Urinary bladder (tissue), 4 donors: Measurements from ENCODE around the gene KRCC1. TPM values are rescaled to one million over a fixed set of nuclear protein-coding genes. Genes with fewer than 3 reads are reported as not detected.

ENCODE experiments used
- DNase-seq: peaks from one replicate; pipeline ENCODE4 v3.0.0-alpha.2; 2015; ENCODE audit errors: extremely low spot score
- H3K27ac ChIP-seq: one replicate; pipeline ENCODE4 v1.5.1; 2013; ENCODE audit warnings: low read depth, mild to moderate bottlenecking, moderate library complexity
- H3K36me3 ChIP-seq: one replicate; pipeline ENCODE4 v1.6.1; 2013; ENCODE audit warnings: mild to moderate bottlenecking, moderate library complexity; ENCODE audit not compliant: insufficient read depth
- H3K4me1 ChIP-seq: one replicate; pipeline ENCODE4 v1.6.1; 2013; ENCODE audit warnings: mild to moderate bottlenecking, moderate library complexity; ENCODE audit not compliant: insufficient read depth
- H3K4me3 ChIP-seq: one replicate; pipeline ENCODE4 v1.5.1; 2013; ENCODE audit warnings: low read depth, low read length
- WGBS: extraction: QIAGEN DNeasy Blood & Tissue Kit; methylation state at CpG from one replicate; pipeline ENCODE4 v1.1.7; 2013; 5-methylcytosine and 5-hydroxymethylcytosine counted together
- polyA plus RNA-seq: library from polyadenylated mRNA; stranded (reverse); fragments of 200-250 nt; gene quantifications from one replicate; pipeline ENCODE4 v1.2.3, GENCODE V29; 2013
- total RNA-seq: library from RNA; depleted of rRNA; stranded (reverse); fragments of >200 nt; gene quantifications from one replicate; pipeline ENCODE4 v1.2.3, GENCODE V29; 2014
- donor health status: healthy with polysubstance abuse.
- donor health status: healthy.

The KRCC1 gene
- total and polyA plus RNA-seq, 2 donors = 28.0 to 35.3 TPM

GRCh38 chr2:88068044-88068443, 12.5 kb upstream of the KRCC1 start:
- Histone ChIP-seq H3K4me3 (no peak overlapping the region), H3K36me3 (no peaks in the 10 kb centered on the region), H3K27ac (no peak overlapping the region), H3K4me1 (no peaks in the 10 kb centered on the region)
- WGBS = 66% methylated on average over 2 of the region's 2 CpGs
- no peak for DNase-seq

GRCh38 chr2:88067598-88067997, 12.0 kb upstream of the KRCC1 start, which contains the start of gene SMYD1:
SMYD1 (plus strand) TSS chr2:88067825; CDS start chr2:88067865, 40 bp downstream.
- Histone ChIP-seq H3K4me3 (no peak within 1 kb of the TSS), H3K36me3 (no peaks in the 10 kb centered on the region), H3K27ac (no peak within 1 kb of the TSS), H3K4me1 (no peaks in the 10 kb centered on the region)
- WGBS = 66% methylated on average over 8 of the region's 8 CpGs
- no peak for DNase-seq

GRCh38 chr2:88067189-88067588, 11.6 kb upstream of the KRCC1 start:
- no peaks in the 10 kb centered on the region for H3K36me3 ChIP-seq
- no peak overlapping the region for H3K27ac ChIP-seq
- no peak for DNase-seq
- no peaks in the 10 kb centered on the region for H3K4me1 ChIP-seq
- H3K4me3 ChIP-seq = no peak overlapping the region
- 74% methylated on average over 5 of the region's 5 CpGs for WGBS

- DNase-seq = no peak
- 34% methylated on average over 4 of the region's 4 CpGs for WGBS
- Histone ChIP-seq H3K27ac (no peak overlapping the region), H3K4me1 (no peaks in the 10 kb centered on the region), H3K4me3 (no peak overlapping the region), H3K36me3 (no peaks in the 10 kb centered on the region)
These were observed 11.0 kb upstream of the KRCC1 start for GRCh38 chr2:88066543-88066942.

- no peaks in the 10 kb centered on the region for H3K4me1 ChIP-seq
- 84% methylated on average over 3 of the region's 3 CpGs for WGBS
- DNase-seq = no peak
- no peak overlapping the region for H3K4me3 ChIP-seq
- no peak overlapping the region for H3K27ac ChIP-seq
- H3K36me3 ChIP-seq = no peaks in the 10 kb centered on the region
These were observed 5.7 kb upstream of the KRCC1 start for GRCh38 chr2:88061295-88061694.

GRCh38 chr2:88060907-88061275, 5.3 kb upstream of the KRCC1 start:
- H3K4me3 ChIP-seq = no peak overlapping the region
- H3K27ac ChIP-seq = no peak overlapping the region
- no peaks in the 10 kb centered on the region for H3K4me1 ChIP-seq
- DNase-seq = no peak
- WGBS = 62% methylated on average over 2 of the region's 2 CpGs
- H3K36me3 ChIP-seq = no peaks in the 10 kb centered on the region

GRCh38 chr2:88059979-88060906, 4.7 kb upstream of the KRCC1 start:
- 49% methylated on average over 5 of the region's 5 CpGs for WGBS
- DNase-seq = no peak
- H3K4me1 ChIP-seq = no peaks in the 10 kb centered on the region
- H3K4me3 ChIP-seq = no peak overlapping the region
- no peaks in the 10 kb centered on the region for H3K36me3 ChIP-seq
- H3K27ac ChIP-seq = no peak overlapping the region

- Histone ChIP-seq H3K36me3 (no peaks in the 10 kb centered on the region), H3K4me1 (no peaks in the 10 kb centered on the region), H3K4me3 (no peak overlapping the region), H3K27ac (no peak overlapping the region)
- WGBS = 90% methylated on average over 5 of the region's 5 CpGs
- DNase-seq = no peak
These were observed 2.6 kb upstream of the KRCC1 start for GRCh38 chr2:88058191-88058590.

- Histone ChIP-seq H3K4me3 (no peak overlapping the region), H3K4me1 (no peaks in the 10 kb centered on the region), H3K27ac (no peak overlapping the region), H3K36me3 (no peaks in the 10 kb centered on the region)
- DNase-seq = no peak
- 57% methylated on average over 4 of the region's 4 CpGs for WGBS
These were observed 1.9 kb upstream of the KRCC1 start for GRCh38 chr2:88057437-88057844.

- no peak for DNase-seq
- H3K4me1 ChIP-seq = no peaks in the 10 kb centered on the region
- no peaks in the 10 kb centered on the region for H3K36me3 ChIP-seq
- H3K4me3 ChIP-seq = peak overlapping the region; percentile 87
- 21% methylated on average over 25 of the region's 25 CpGs for WGBS
- H3K27ac ChIP-seq = peak overlapping the region; percentile 98
These were observed 707 bp downstream of the KRCC1 start for GRCh38 chr2:88054782-88055370.

GRCh38 chr2:88053934-88054781, 1.4 kb downstream of the KRCC1 start:
- DNase-seq = no peak
- peak overlapping the region; percentile 87 for H3K4me3 ChIP-seq
- H3K36me3 ChIP-seq = no peaks in the 10 kb centered on the region
- WGBS = 38% methylated on average over 10 of the region's 10 CpGs
- H3K27ac ChIP-seq = peak overlapping the region; percentile 77
- H3K4me1 ChIP-seq = no peaks in the 10 kb centered on the region

- no peaks in the 10 kb centered on the region for H3K4me1 ChIP-seq
- H3K36me3 ChIP-seq = no peaks in the 10 kb centered on the region
- no peak overlapping the region for H3K27ac ChIP-seq
- WGBS = 5% methylated on average over 1 of the region's 1 CpG
- DNase-seq = no peak
- H3K4me3 ChIP-seq = no peak overlapping the region
These were observed 2.3 kb downstream of the KRCC1 start for GRCh38 chr2:88053296-88053695.

- H3K27ac ChIP-seq = no peak overlapping the region
- no peaks in the 10 kb centered on the region for H3K4me1 ChIP-seq
- WGBS = 58% methylated on average over 2 of the region's 2 CpGs
- no peak for DNase-seq
- H3K4me3 ChIP-seq = no peak overlapping the region
- no peaks in the 10 kb centered on the region for H3K36me3 ChIP-seq
These were observed 3.8 kb downstream of the KRCC1 start for GRCh38 chr2:88051792-88052191.
